Heart left ventricle (tissue), 16 donors: ENCODE results near the gene FAM32A. TPM values are rescaled to one million over a fixed set of nuclear protein-coding genes. Genes with fewer than 3 reads are reported as not detected.
A peak's percentile ranks its signal among the peaks of the same experiment; 100 is the strongest.

Experiments used
- ATAC-seq, 4 donors: fragments of 200-7000 bp; cut with Tn5 transposase; one replicate each; pipeline ENCODE4 v1.9.1; 2020 to 2022; ENCODE audit warnings: moderate library complexity in 4 of 4, mild to moderate bottlenecking in 3 of 4, moderate number of reproducible peaks in 1 of 4
- DNase-seq, 5 donors: peaks; one replicate each; pipeline ENCODE4 v3.0.0-alpha.2; 2020
- H3K27ac ChIP-seq, 12 donors: fragments of 200-600 bp; sonication (generic) in 4 of 12; one replicate each; pipeline versions ENCODE4 v1.5.0 to v1.8.0; 2016 to 2022; ENCODE audit warnings: mild to moderate bottlenecking in 2 of 12
- H3K27me3 ChIP-seq, 9 donors: fragments of 200-600 bp; sonication (generic) in 2 of 9; one replicate each; pipeline versions ENCODE4 v1.5.1 to v1.8.0; 2016 to 2022; ENCODE audit warnings: mild to moderate bottlenecking in 3 of 9
- H3K36me3 ChIP-seq, 9 donors: fragments of 200-600 bp; sonication (generic) in 2 of 9; one replicate each; pipeline versions ENCODE4 v1.5.0 to v1.8.0; 2018 to 2022; ENCODE audit warnings: mild to moderate bottlenecking in 2 of 9
- H3K4me1 ChIP-seq, 12 donors: fragments of 200-600 bp; sonication (generic) in 4 of 12; one replicate each; pipeline versions ENCODE4 v1.5.0 to v1.8.0; 2016 to 2022; ENCODE audit warnings: mild to moderate bottlenecking in 3 of 12
- H3K4me3 ChIP-seq, 12 donors: fragments of 200-600 bp; sonication (generic) in 4 of 12; one replicate each; pipeline versions ENCODE4 v1.5.0 to v1.8.0; 2017 to 2022; ENCODE audit warnings: mild to moderate bottlenecking in 9 of 12, moderate library complexity in 4 of 12
- H3K9me3 ChIP-seq, 12 donors: fragments of 200-600 bp; sonication (generic) in 4 of 12; one replicate each; pipeline versions ENCODE4 v1.5.0 to v1.8.0; 2016 to 2022; ENCODE audit warnings: mild to moderate bottlenecking in 1 of 12
- CTCF ChIP-seq, 12 donors: fragments of 200-600 bp; sonication (generic) in 4 of 12; IDR thresholded peaks; one replicate each; pipeline versions ENCODE4 v1.5.0 to v1.8.0; 2018 to 2022; ENCODE audit warnings: antibody characterized with exemption in 12 of 12, mild to moderate bottlenecking in 5 of 12
- POLR2A ChIP-seq, 2 donors: fragments of 450-650 bp; IDR thresholded peaks; one replicate each; pipeline ENCODE4 v1.6.1; 2017; ENCODE audit warnings: antibody characterized with exemption in 2 of 2, mild to moderate bottlenecking in 2 of 2, moderate library complexity in 2 of 2
- WGBS, 4 donors: extraction: QIAGEN DNeasy Blood & Tissue Kit in 2 of 4; methylation state at CpG; one replicate each; pipeline versions ENCODE4 v1.1.5 to v1.1.7; 2013 to 2018; 5-methylcytosine and 5-hydroxymethylcytosine counted together
- intact Hi-C, 10 donors: fragments of 100-400 bp; cut with DNase I; formaldehyde crosslinking; loops; one replicate each; pipeline versions ENCODE4 v1.11.1 to v1.14.2; 2022
- polyA plus RNA-seq, 2 donors: library from polyadenylated mRNA; stranded (reverse); fragments of 200-250 nt; gene quantifications; one replicate each; pipeline ENCODE4 v1.2.3, GENCODE V29; 2013
- total RNA-seq, 9 donors: library from RNA; depleted of rRNA in 2 of 9; stranded (reverse); fragments of >200 nt in 2 of 9; fragmentation: NEBNext Ultra II Directional in 3 of 9; extraction: Animal tissue kit (Norgen Biotek cat#: 25700) in 3 of 9; gene quantifications; one replicate each; pipeline versions ENCODE4 v1.1.0 to v1.2.4, GENCODE V29; 2016 to 2023
- donor health status: ischemic (EF 13 %, LVEDD 7.1; RV severe dilation, severe dysfunction).
- donor health status: healthy with polysubstance abuse.
- donor health status: DM: no; HTN: yes; CAD: no.
- donor health status: DM: no; HTN: no; CAD: no.
- donor health status: ischemic (EF 25% LVEDD 6.9; RV normal size, moderate dysfunction).
- donor health status: ischemic (EF 25% LVEDD 5.7; RV mildly dilated, moderate dysfunction).
- donor health status: healthy.
- donor health status: DM: yes; HTN: yes; CAD: no.
- donor health status: ischemic (EF 35%, LVEDD 5.7; RV mildly dilated, moderate dysfunction).
- donor health status: nonischemic (EF 11% LVEDD 7.7; RV severe dilation, severe dysfunction).
- donor health status: DM: yes; HTN: yes; CAD: no.
- donor health status: PGD.
- donor health status: ischemic (EF 29% LVEDD 5.4; RV normal size, mild dysfunction).
- donor health status: nonischemic (EF 23%, LVEDD 6.1; RV moderate dilation, normal function).

FAM32A gene
- total and polyA plus RNA-seq, 11 donors = 32.0 to 94.5 (median 37.5) TPM

DNA sequence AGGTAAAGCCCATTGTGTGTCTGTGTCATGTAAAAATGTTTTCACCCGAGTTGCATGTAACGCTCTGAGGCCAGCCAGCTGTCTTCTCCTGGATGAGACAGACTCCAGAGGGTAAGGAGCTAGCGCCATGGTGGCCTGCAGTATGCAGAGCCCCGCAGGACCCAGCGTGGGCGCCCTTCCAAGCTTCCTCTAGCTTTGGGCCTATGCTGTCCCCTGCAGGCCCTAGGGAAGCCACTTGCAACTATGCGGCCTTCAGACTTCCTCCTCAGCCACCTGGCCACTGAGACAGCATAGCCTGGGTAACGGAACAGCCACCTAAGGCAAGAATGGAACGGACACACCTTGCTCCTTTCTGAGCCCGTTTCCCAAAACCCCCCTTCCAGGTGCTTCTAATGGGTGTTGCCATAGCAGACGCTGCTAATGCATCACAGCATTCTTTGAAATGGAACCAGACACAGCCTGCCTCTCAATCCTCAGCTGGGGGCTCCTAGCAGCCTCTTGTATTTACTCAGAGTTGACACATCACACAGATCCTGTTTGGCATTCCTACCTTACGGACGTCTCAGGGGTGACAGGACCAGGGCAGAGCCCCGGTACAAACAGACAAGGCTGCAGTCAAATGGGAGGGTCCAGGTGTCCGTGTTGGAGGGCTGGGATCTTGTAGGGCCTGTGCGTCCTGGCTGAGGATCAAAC, 6.2 kb downstream of the FAM32A start:
- WGBS, 4 donors = 71 to 75% (median 72%) methylated on average over 16 of the region's 16 CpGs
- no peak for ATAC-seq

GRCh38 chr19:16193466-16193865, 8.3 kb downstream of the FAM32A start:
- intact Hi-C loops = loop anchor here in 1 of 10 donors (10.0 kb wide), 1 partner anchor 989 kb away; the partner anchor contains the start of gene NOTCH3
- peaks cover 1 to 23% (median 11%) of the 10 kb centered on the region in 12 donors for H3K4me1 ChIP-seq
- 91 to 92% (median 91%) methylated on average over 10 of the region's 10 CpGs for WGBS, 4 donors
- DNase-seq (no peak), ATAC-seq (no peak)
- H3K4me3 ChIP-seq = no peak overlapping the region
- H3K27me3 ChIP-seq = no peaks in the 10 kb centered on the region
- H3K36me3 ChIP-seq = peaks cover 0 to 52% (median 43%) of the 10 kb centered on the region in 9 donors
- H3K9me3 ChIP-seq = no peaks in the 10 kb centered on the region
- no peak for TF ChIP-seq CTCF (IDR thresholded peaks at IDR 0.05)
- TF ChIP-seq POLR2A (IDR thresholded peaks at IDR 0.05) = no peak
- no peak overlapping the region for H3K27ac ChIP-seq

More for the DNA sequence above, 6.2 kb downstream of the FAM32A start:
- Histone ChIP-seq H3K4me3 (no peak overlapping the region), H3K27me3 (no peaks in the 10 kb centered on the region), H3K27ac (no peak overlapping the region), H3K4me1 (peaks cover 0 to 27% (median 6%) of the 10 kb centered on the region in 12 donors), H3K9me3 (no peaks in the 10 kb centered on the region), H3K36me3 (peaks cover 0 to 71% (median 56%) of the 10 kb centered on the region in 9 donors)
- TF ChIP-seq POLR2A (IDR thresholded peaks at IDR 0.05) (no peak), CTCF (IDR thresholded peaks at IDR 0.05) (no peak)
- peak in 1 of 5 donors; percentile 54 for DNase-seq
- intact Hi-C loops = loop anchor here in 1 of 10 donors (10.0 kb wide), 1 partner anchor 987 kb away; the partner anchor contains the start of gene NOTCH3

GRCh38 chr19:16197188-16197621, 12.0 kb downstream of the FAM32A start:
- Histone ChIP-seq H3K27me3 (no peaks in the 10 kb centered on the region), H3K9me3 (no peaks in the 10 kb centered on the region), H3K4me1 (peaks cover 4 to 36% (median 22%) of the 10 kb centered on the region in 12 donors), H3K36me3 (peaks cover 0 to 29% (median 18%) of the 10 kb centered on the region in 9 donors), H3K27ac (peak overlapping the region; percentile 60 to 95 (median 88)), H3K4me3 (peak overlapping the region in 11 of 12 donors; percentile 78 to 99 (median 95))
- DNase-seq (no peak), ATAC-seq (no peak)
- 37 to 47% (median 39%) methylated on average over 2 of the region's 2 CpGs for WGBS, 4 donors
- TF ChIP-seq POLR2A (IDR thresholded peaks at IDR 0.05) = no peak
- TF ChIP-seq CTCF (IDR thresholded peaks at IDR 0.05) = no peak
- intact Hi-C loops = loop anchor here in 2 of 10 donors (2.0 to 10.0 kb wide), 2 partner anchors 190 to 992 kb away; partner anchors contain the start of gene NOTCH3 (in 1 of the 2)
